Ovary (tissue), 9 donors: ENCODE results near the gene ADH1C. TPM values are rescaled to one million over a fixed set of nuclear protein-coding genes. Genes with fewer than 3 reads are reported as not detected.

Source experiments
- DNase-seq, 5 donors: peaks; one replicate each; pipeline ENCODE4 v3.0.0-alpha.2; 2019 to 2020
- H3K27ac ChIP-seq, 2 donors: fragments of 200-600 bp; one replicate each; pipeline versions ENCODE4 v1.5.1 to v1.8.0; 2019 to 2022
- H3K27me3 ChIP-seq: fragments of 200-600 bp; one replicate; pipeline ENCODE4 v1.8.0; 2022
- H3K36me3 ChIP-seq: fragments of 200-600 bp; sonication (generic); one replicate; pipeline ENCODE4 v1.5.1; 2019
- H3K4me1 ChIP-seq: one replicate; pipeline ENCODE4 v1.8.1; 2013; ENCODE audit warnings: mild to moderate bottlenecking, moderate library complexity; ENCODE audit not compliant: insufficient read depth
- H3K4me3 ChIP-seq: fragments of 200-600 bp; sonication (generic); one replicate; pipeline ENCODE4 v1.5.1; 2017
- H3K9me3 ChIP-seq, 2 donors: fragments of 200-600 bp in 1 of 2; sonication (generic) in 1 of 2; one replicate each; pipeline versions ENCODE4 v1.5.1 to v1.8.1; 2013 to 2019; ENCODE audit warnings: mild to moderate bottlenecking in 1 of 2, moderate library complexity in 1 of 2
- CTCF ChIP-seq, 3 donors: fragments of 450-650 bp in 2 of 3; fragments of 200-600 bp in 1 of 3; IDR thresholded peaks; one replicate each; pipeline versions ENCODE4 v1.5.1 to v1.8.0; 2016 to 2022; ENCODE audit warnings: antibody characterized with exemption in 3 of 3, mild to moderate bottlenecking in 1 of 3
- EP300 ChIP-seq: sonication (generic); formaldehyde crosslinking; IDR thresholded peaks from one replicate; pipeline ENCODE4 v1.6.1; 2017; ENCODE audit warnings: antibody characterized with exemption
- POLR2A ChIP-seq: fragments of 450-650 bp; IDR thresholded peaks from one replicate; pipeline ENCODE4 v1.6.1; 2017; ENCODE audit warnings: antibody characterized with exemption, mild to moderate bottlenecking, moderate library complexity
- WGBS, 3 donors: extraction: QIAGEN DNeasy Blood & Tissue Kit in 1 of 3; methylation state at CpG; one replicate each; pipeline versions ENCODE4 v1.1.5 to v1.1.7; 2013 to 2017; 5-methylcytosine and 5-hydroxymethylcytosine counted together
- intact Hi-C, 4 donors: fragments of 100-400 bp; cut with DNase I; formaldehyde crosslinking; loops; one replicate each; pipeline versions ENCODE4 v1.11.0 to v1.15.1; 2022 to 2023
- polyA plus RNA-seq, 2 donors: library from polyadenylated mRNA; stranded (reverse); fragments of 200-250 nt in 1 of 2; fragments of 350-450 nt in 1 of 2; fragmentation: Illumina TruSeq in 1 of 2; extraction: RNeasy Lipid Tissue Mini Kit (QIAGEN cat#74804) in 1 of 2; gene quantifications; one replicate each; pipeline ENCODE4 v1.2.3, GENCODE V29; 2013 to 2014
- total RNA-seq, 7 donors: library from RNA; depleted of rRNA in 2 of 7; stranded (reverse); fragments of >200 nt in 2 of 7; fragmentation: NEBNext Ultra II Directional in 3 of 7; extraction: Animal tissue kit (Norgen Biotek cat#: 25700) in 3 of 7; gene quantifications; one replicate each; pipeline versions ENCODE4 v1.1.0 to v1.2.4, GENCODE V29; 2016 to 2023
- donor health status: DM: no; HTN: no; CAD: no; lungs with moderate emphysema.
- donor health status: DM: no; HTN: no; CAD: no.
- donor health status: Bipolar disorder and iron deficiency.
- donor health status: DM: yes; HTN: yes; CAD: no.
- donor health status: DM: no; HTN: no; CAD: no.
- donor health status: DM: yes; HTN: yes; CAD: no.

Gene ADH1C
- total and polyA plus RNA-seq, 9 donors = 1.5 to 21.6 (median 7.0) TPM

GRCh38 chr4:99341426-99341825 lies 11.1 kb downstream of the ADH1C start:
- no peaks in the 10 kb centered on the region for H3K36me3 ChIP-seq
- TF ChIP-seq POLR2A (no peak), CTCF (IDR thresholded peaks at IDR 0.05) (no peak), EP300 (no peak)
- H3K4me3 ChIP-seq = no peak overlapping the region
- DNase-seq = no peak
- WGBS, 3 donors = 92 to 100% (median 96%) methylated on average over 1 of the region's 1 CpG
- no peaks in the 10 kb centered on the region for H3K9me3 ChIP-seq
- no peaks in the 10 kb centered on the region for H3K27me3 ChIP-seq
- intact Hi-C loops = no loop called here
- no peak overlapping the region for H3K27ac ChIP-seq
- no peaks in the 10 kb centered on the region for H3K4me1 ChIP-seq

GRCh38 chr4:99339172-99339571 lies 13.4 kb downstream of the ADH1C start:
- H3K4me1 ChIP-seq = no peaks in the 10 kb centered on the region
- no peak for DNase-seq
- H3K9me3 ChIP-seq = no peaks in the 10 kb centered on the region
- no peaks in the 10 kb centered on the region for H3K36me3 ChIP-seq
- intact Hi-C loops = no loop called here
- no peak for TF ChIP-seq POLR2A
- no peak overlapping the region for H3K4me3 ChIP-seq
- no peaks in the 10 kb centered on the region for H3K27me3 ChIP-seq
- no peak overlapping the region for H3K27ac ChIP-seq
- 38 to 58% (median 49%) methylated on average over 3 of the region's 3 CpGs for WGBS, 3 donors

GRCh38 chr4:99336553-99336952 lies 16.0 kb downstream of the ADH1C start:
- Histone ChIP-seq H3K27me3 (no peaks in the 10 kb centered on the region), H3K4me1 (no peaks in the 10 kb centered on the region), H3K27ac (no peak overlapping the region), H3K4me3 (no peak overlapping the region), H3K9me3 (no peaks in the 10 kb centered on the region), H3K36me3 (no peaks in the 10 kb centered on the region)
- intact Hi-C loops = no loop called here
- no peak for DNase-seq
- WGBS, 3 donors = 51 to 74% (median 68%) methylated on average over 4 of the region's 4 CpGs
- TF ChIP-seq EP300 (no peak), POLR2A (no peak)

DNA sequence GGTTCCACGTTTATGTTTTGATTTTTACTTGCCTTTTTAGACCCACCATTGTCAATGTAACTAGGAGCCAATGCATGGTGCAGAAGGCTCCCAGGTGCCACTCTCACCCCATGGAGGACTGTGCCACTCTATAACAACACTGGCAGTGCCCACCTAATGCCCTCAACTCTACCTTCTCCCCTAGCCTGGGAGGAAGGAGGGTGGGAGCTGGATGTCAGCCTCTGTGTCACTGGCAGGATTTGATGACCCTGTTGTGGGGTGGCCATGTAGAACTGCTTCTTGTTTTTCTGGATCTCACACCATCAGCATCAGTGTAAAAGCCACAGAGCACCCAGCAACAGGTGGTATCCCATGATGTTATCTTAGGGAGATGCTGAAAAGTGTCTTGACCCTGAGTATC lies 17.7 kb downstream of the ADH1C start:
- TF ChIP-seq CTCF (IDR thresholded peaks at IDR 0.05) = no peak
- no peak for TF ChIP-seq EP300
- no peak for TF ChIP-seq POLR2A
- no peaks in the 10 kb centered on the region for H3K36me3 ChIP-seq
- H3K9me3 ChIP-seq = no peaks in the 10 kb centered on the region
- intact Hi-C loops = no loop called here
- H3K4me1 ChIP-seq = no peaks in the 10 kb centered on the region
- no peak overlapping the region for H3K27ac ChIP-seq
- no peak overlapping the region for H3K4me3 ChIP-seq
- no peak for DNase-seq
- H3K27me3 ChIP-seq = no peaks in the 10 kb centered on the region
- 82 to 88% (median 83%) methylated on average over 1 of the region's 1 CpG for WGBS, 3 donors

- no peak for TF ChIP-seq EP300
- TF ChIP-seq CTCF (IDR thresholded peaks at IDR 0.05) = no peak
- no peak for TF ChIP-seq POLR2A
- H3K27ac ChIP-seq = no peak overlapping the region
- intact Hi-C loops = no loop called here
Measured at GRCh38 chr4:99330648-99331047, 21.9 kb downstream of the ADH1C start.

More at GRCh38 chr4:99330648-99331047, 21.9 kb downstream of the ADH1C start:
- Histone ChIP-seq H3K9me3 (no peaks in the 10 kb centered on the region), H3K4me1 (no peaks in the 10 kb centered on the region), H3K36me3 (no peaks in the 10 kb centered on the region), H3K27me3 (no peaks in the 10 kb centered on the region), H3K4me3 (no peak overlapping the region)
- DNase-seq = no peak
- 93 to 98% (median 97%) methylated on average over 3 of the region's 3 CpGs for WGBS, 3 donors
